ENCODE data around the gene SLX4IP.

GRCh38 chr20:10619427-10619826 is 184.3 kb downstream of the SLX4IP start:
- TF ChIP-seq ZNF354B (CRISPR knock-in tag; IDR thresholded peaks at IDR 0.05): no peak
- TF ChIP-seq ZNF263 (CRISPR knock-in tag; IDR thresholded peaks at IDR 0.05): no peak
